Natural killer cell (primary cell): ENCODE measurements around the gene SERPINA12. TPM values are rescaled to one million over a fixed set of nuclear protein-coding genes. Genes with fewer than 3 reads are reported as not detected.

ENCODE experiments used
- ATAC-seq, 3 donors: fragments of 150-1000 bp in 2 of 3; fragments of 200-7000 bp in 1 of 3; cut with Tn5 transposase; 1 replicate in 1 of 3; 2 replicates in 2 of 3; pipeline ENCODE4 v1.10.0; 2021; ENCODE audit warnings: mild to moderate bottlenecking in 2 of 3, moderate library complexity in 2 of 3
- DNase-seq, 2 donors: peaks; one replicate each; pipeline versions ENCODE4 v3.0.0 to v3.0.0-alpha.2; 2013 to 2021; ENCODE audit warnings: mixed read lengths in 1 of 2
- H3K27ac ChIP-seq: one replicate; pipeline ENCODE4 v1.5.1; 2013; ENCODE audit warnings: mild to moderate bottlenecking, low read length
- H3K27me3 ChIP-seq: one replicate; pipeline ENCODE4 v1.6.1; 2013; ENCODE audit warnings: low read length; ENCODE audit not compliant: control insufficient read depth, insufficient read depth
- H3K36me3 ChIP-seq: one replicate; pipeline ENCODE4 v1.6.1; 2013; ENCODE audit warnings: low read length; ENCODE audit not compliant: control insufficient read depth, insufficient read depth
- H3K4me1 ChIP-seq: one replicate; pipeline ENCODE4 v1.6.1; 2013; ENCODE audit warnings: low read length; ENCODE audit not compliant: control insufficient read depth, insufficient read depth
- H3K4me3 ChIP-seq: one replicate; pipeline ENCODE4 v1.5.1; 2013; ENCODE audit warnings: low read length
- H3K9me3 ChIP-seq: one replicate; pipeline ENCODE4 v1.6.1; 2013; ENCODE audit warnings: low read length; ENCODE audit not compliant: control insufficient read depth, insufficient read depth
- H3K27ac Mint-ChIP-seq, 2 donors: one replicate each; pipeline ENCODE4 v1.8.0; 2022; ENCODE audit warnings: mild to moderate bottlenecking in 2 of 2, mixed read lengths in 2 of 2, moderate library complexity in 1 of 2
- H3K27me3 Mint-ChIP-seq, 2 donors: one replicate each; pipeline ENCODE4 v1.8.0; 2022; ENCODE audit warnings: low read depth in 2 of 2, mixed read lengths in 2 of 2
- H3K36me3 Mint-ChIP-seq: one replicate; pipeline ENCODE4 v1.8.0; 2022; ENCODE audit warnings: mixed read lengths
- H3K4me1 Mint-ChIP-seq, 2 donors: one replicate each; pipeline ENCODE4 v1.8.0; 2022; ENCODE audit warnings: mixed read lengths in 2 of 2
- H3K4me3 Mint-ChIP-seq: one replicate; pipeline ENCODE4 v1.8.0; 2022; ENCODE audit warnings: mild to moderate bottlenecking, moderate library complexity, mixed read lengths
- H3K9me3 Mint-ChIP-seq, 2 donors: one replicate each; pipeline ENCODE4 v1.8.0; 2022; ENCODE audit warnings: mixed read lengths in 2 of 2
- CTCF ChIP-seq: fragments of 200-600 bp; IDR thresholded peaks from one replicate; pipeline ENCODE4 v1.8.0; 2022; ENCODE audit warnings: antibody characterized with exemption
- WGBS: methylation state at CpG from one replicate; pipeline ENCODE4 v1.1.7; 2013; ENCODE audit warnings: missing lambda C conversion rate; ENCODE audit not compliant: insufficient coverage; 5-methylcytosine and 5-hydroxymethylcytosine counted together
- intact Hi-C: fragments of 100-400 bp; cut with micrococcal nuclease; formaldehyde crosslinking; loops from one replicate; pipeline ENCODE4 v1.14.2; 2022
- total RNA-seq, 4 donors: library from RNA; stranded (reverse); fragments of 120-200 nt in 1 of 4; gene quantifications; one replicate each; pipeline versions ENCODE4 v1.2.3 to v1.2.4, GENCODE V29; 2013 to 2022

The SERPINA12 gene
- total RNA-seq, 3 donors from 2014 or later (not counting 1 experiment from before 2014, with no cell fraction given) = not detected

- no peaks in the 10 kb centered on the region for H3K27me3 ChIP-seq
- intact Hi-C loops = no loop called here
- H3K9me3 Mint-ChIP-seq = peaks cover 12 to 15% of the 10 kb centered on the region in 2 donors
- no peak overlapping the region for H3K27ac ChIP-seq
- H3K36me3 ChIP-seq = no peaks in the 10 kb centered on the region
- DNase-seq (no peak), ATAC-seq (no peak)
- no peaks in the 10 kb centered on the region for H3K36me3 Mint-ChIP-seq
- H3K4me1 Mint-ChIP-seq = no peaks in the 10 kb centered on the region
- H3K4me1 ChIP-seq = no peaks in the 10 kb centered on the region
- H3K27ac Mint-ChIP-seq = no peak overlapping the region
- H3K9me3 ChIP-seq = no peaks in the 10 kb centered on the region
- peaks cover 12 to 31% of the 10 kb centered on the region in 2 donors for H3K27me3 Mint-ChIP-seq
- 46% methylated on average over 5 of the region's 5 CpGs for WGBS
- no peak overlapping the region for H3K4me3 Mint-ChIP-seq
- no peak overlapping the region for H3K4me3 ChIP-seq
- no peak for TF ChIP-seq CTCF
Measured at GRCh38 chr14:94521375-94522114, 12.3 kb upstream of the SERPINA12 start.

- H3K36me3 Mint-ChIP-seq = no peaks in the 10 kb centered on the region
- intact Hi-C loops = no loop called here
- peaks cover 12 to 13% of the 10 kb centered on the region in 2 donors for H3K9me3 Mint-ChIP-seq
- WGBS = 56% methylated on average over 7 of the region's 7 CpGs
- Histone ChIP-seq H3K9me3 (no peaks in the 10 kb centered on the region), H3K36me3 (no peaks in the 10 kb centered on the region), H3K27ac (no peak overlapping the region), H3K4me1 (no peaks in the 10 kb centered on the region), H3K4me3 (no peak overlapping the region), H3K27me3 (no peaks in the 10 kb centered on the region)
- H3K4me3 Mint-ChIP-seq = no peak overlapping the region
- no peaks in the 10 kb centered on the region for H3K4me1 Mint-ChIP-seq
- DNase-seq = no peak
- no peak overlapping the region for H3K27ac Mint-ChIP-seq
- ATAC-seq = no peak
- peaks cover 0 to 3% of the 10 kb centered on the region in 2 donors for H3K27me3 Mint-ChIP-seq
- no peak for TF ChIP-seq CTCF
Measured at GRCh38 chr14:94517641-94518257, 8.5 kb upstream of the SERPINA12 start.

GRCh38 chr14:94517248-94517640 is 8.0 kb upstream of the SERPINA12 start:
- TF ChIP-seq CTCF = no peak
- intact Hi-C loops = no loop called here
- peaks cover 0 to 3% of the 10 kb centered on the region in 2 donors for H3K27me3 Mint-ChIP-seq
- H3K36me3 ChIP-seq = no peaks in the 10 kb centered on the region
- H3K9me3 Mint-ChIP-seq = peaks cover 12 to 13% of the 10 kb centered on the region in 2 donors
- no peaks in the 10 kb centered on the region for H3K4me1 Mint-ChIP-seq
- WGBS = 80% methylated on average over 10 of the region's 10 CpGs
- no peak overlapping the region for H3K4me3 ChIP-seq
- H3K27ac ChIP-seq = no peak overlapping the region
- H3K27ac Mint-ChIP-seq = no peak overlapping the region
- H3K27me3 ChIP-seq = no peaks in the 10 kb centered on the region
- H3K4me1 ChIP-seq = no peaks in the 10 kb centered on the region
- H3K4me3 Mint-ChIP-seq = no peak overlapping the region
- DNase-seq (no peak), ATAC-seq (no peak)
- no peaks in the 10 kb centered on the region for H3K36me3 Mint-ChIP-seq
- no peaks in the 10 kb centered on the region for H3K9me3 ChIP-seq
